Psoas muscle (tissue), 8 donors: ENCODE results near the gene TPGS1. TPM values are rescaled to one million over a fixed set of nuclear protein-coding genes. Genes with fewer than 3 reads are reported as not detected.

Experiments
- ATAC-seq, 4 donors: fragments of 200-7000 bp; cut with Tn5 transposase; one replicate each; pipeline ENCODE4 v1.9.1; 2020; ENCODE audit warnings: moderate library complexity in 3 of 4, mild to moderate bottlenecking in 2 of 4
- DNase-seq, 2 donors: peaks; one replicate each; pipeline ENCODE4 v3.0.0-alpha.2; 2020
- H3K27ac ChIP-seq: fragments of 200-600 bp; one replicate; pipeline ENCODE4 v1.8.0; 2022
- H3K27me3 ChIP-seq, 3 donors: fragments of 200-600 bp in 1 of 3; one replicate each; pipeline versions ENCODE4 v1.6.1 to v1.8.0; 2013 to 2022; ENCODE audit warnings: low read length in 2 of 3, mild to moderate bottlenecking in 2 of 3, moderate library complexity in 1 of 3; ENCODE audit not compliant: insufficient read depth in 3 of 3
- H3K36me3 ChIP-seq, 2 donors: fragments of 200-600 bp in 1 of 2; one replicate each; pipeline versions ENCODE4 v1.6.1 to v1.8.0; 2013 to 2022; ENCODE audit warnings: low read depth in 1 of 2, mild to moderate bottlenecking in 1 of 2, moderate library complexity in 1 of 2; ENCODE audit not compliant: insufficient read depth in 1 of 2
- H3K4me1 ChIP-seq: fragments of 200-600 bp; one replicate; pipeline ENCODE4 v1.8.0; 2022
- H3K4me3 ChIP-seq: fragments of 200-600 bp; one replicate; pipeline ENCODE4 v1.8.0; 2022; ENCODE audit warnings: mild to moderate bottlenecking
- H3K9me3 ChIP-seq: fragments of 200-600 bp; one replicate; pipeline ENCODE4 v1.8.0; 2022
- CTCF ChIP-seq: fragments of 200-600 bp; IDR thresholded peaks from one replicate; pipeline ENCODE4 v1.8.0; 2022; ENCODE audit warnings: antibody characterized with exemption
- WGBS, 3 donors: extraction: QIAGEN DNeasy Blood & Tissue Kit; methylation state at CpG; one replicate each; pipeline versions ENCODE4 v1.1.6 to v1.1.7; 2013; 5-methylcytosine and 5-hydroxymethylcytosine counted together
- intact Hi-C, 2 donors: fragments of 100-400 bp; cut with DNase I; formaldehyde crosslinking; loops; one replicate each; pipeline versions ENCODE4 v1.11.0 to v1.14.2; 2022
- polyA plus RNA-seq, 3 donors: library from polyadenylated mRNA; stranded (reverse); fragments of 200-250 nt; gene quantifications; one replicate each; pipeline ENCODE4 v1.2.3, GENCODE V29; 2013
- total RNA-seq, 4 donors: library from RNA; stranded (reverse); fragmentation: NEBNext Ultra II Directional in 2 of 4; extraction: Animal tissue kit (Norgen Biotek cat#: 25700) in 2 of 4; gene quantifications; one replicate each; pipeline versions ENCODE4 v1.2.1 to v1.2.4, GENCODE V29; 2021 to 2023
- donor health status: healthy with polysubstance abuse.
- donor health status: DM: no; HTN: no; CAD: no; lungs with moderate emphysema.
- donor health status: Bipolar disorder and iron deficiency.
- donor health status: healthy.
- donor health status: DM: yes; HTN: yes; CAD: no.
- donor health status: DM: no; HTN: no; CAD: no.
- donor health status: DM: no; HTN: no; CAD: no.
- donor health status: DM: yes; HTN: yes; CAD: no.

Gene TPGS1
- total and polyA plus RNA-seq, 7 donors, result 8.9 to 16.6 (median 10.6) TPM

- no peak for DNase-seq
- peak in 2 of 4 donors; percentile 7 to 23 for ATAC-seq
- 62 to 71% (median 65%) methylated on average over 43 to 52 of the region's 52 CpGs for WGBS, 3 donors
- H3K4me3 ChIP-seq, result no peak overlapping the region
- H3K36me3 ChIP-seq, result no peaks in the 10 kb centered on the region
- H3K27me3 ChIP-seq, result peaks cover 0 to 3% (median 0%) of the 10 kb centered on the region in 3 donors
- no peak overlapping the region for H3K27ac ChIP-seq
- intact Hi-C loops, result no loop called here
- no peaks in the 10 kb centered on the region for H3K9me3 ChIP-seq
- TF ChIP-seq CTCF, result no peak
- H3K4me1 ChIP-seq, result no peaks in the 10 kb centered on the region
These were observed 41.9 kb downstream of the TPGS1 start for GRCh38 chr19:548886-549830.

GRCh38 chr19:554817-555216 lies 47.5 kb downstream of the TPGS1 start:
- no peak for TF ChIP-seq CTCF
- H3K4me1 ChIP-seq, result no peaks in the 10 kb centered on the region
- H3K36me3 ChIP-seq, result no peaks in the 10 kb centered on the region
- no peaks in the 10 kb centered on the region for H3K9me3 ChIP-seq
- ATAC-seq, result no peak
- no peak overlapping the region for H3K4me3 ChIP-seq
- no peak for DNase-seq
- no peak overlapping the region for H3K27ac ChIP-seq
- intact Hi-C loops, result no loop called here
- peaks cover 0 to 16% (median 0%) of the 10 kb centered on the region in 3 donors for H3K27me3 ChIP-seq
- WGBS, 3 donors, result 55 to 64% (median 61%) methylated on average over 20 of the region's 20 CpGs

GRCh38 chr19:555474-555808 lies 48.1 kb downstream of the TPGS1 start:
- intact Hi-C loops, result no loop called here
- Histone ChIP-seq H3K4me3 (no peak overlapping the region), H3K27ac (no peak overlapping the region), H3K9me3 (no peaks in the 10 kb centered on the region), H3K4me1 (no peaks in the 10 kb centered on the region), H3K27me3 (peaks cover 0 to 16% (median 0%) of the 10 kb centered on the region in 3 donors), H3K36me3 (no peaks in the 10 kb centered on the region)
- WGBS, 3 donors, result 84 to 88% (median 86%) methylated on average over 10 to 14 of the region's 14 CpGs
- DNase-seq (no peak), ATAC-seq (no peak)
- no peak for TF ChIP-seq CTCF

- H3K4me3 ChIP-seq, result no peak overlapping the region
- no peak overlapping the region for H3K27ac ChIP-seq
- H3K4me1 ChIP-seq, result no peaks in the 10 kb centered on the region
- no peaks in the 10 kb centered on the region for H3K9me3 ChIP-seq
- ATAC-seq, result no peak
- intact Hi-C loops, result no loop called here
- H3K27me3 ChIP-seq, result peaks cover 0 to 16% (median 0%) of the 10 kb centered on the region in 3 donors
- no peaks in the 10 kb centered on the region for H3K36me3 ChIP-seq
- no peak for DNase-seq
- TF ChIP-seq CTCF, result no peak
- WGBS, 3 donors, result 68 to 74% (median 72%) methylated on average over 31 of the region's 31 CpGs
These were observed 49.5 kb downstream of the TPGS1 start for GRCh38 chr19:556611-557382.
